HG03469 (cell line): ENCODE results near the gene DRAP1.

Experiments used
- ATAC-seq: cut with Tn5 transposase; IDR thresholded peaks from one replicate; pipeline ENCODE4 v1.9.1; 2021; ENCODE audit warnings: mild to moderate bottlenecking, moderate library complexity, moderate number of reproducible peaks; ENCODE audit not compliant: unreplicated experiment

The DRAP1 gene

GRCh38 chr11:65958774-65959420 lies 39.7 kb downstream of the DRAP1 start:
- ATAC-seq: no peak

- ATAC-seq: no peak
Observed at GRCh38 chr11:65960824-65961266, 41.6 kb downstream of the DRAP1 start.

- ATAC-seq: peak; percentile 82
Observed at GRCh38 chr11:65961267-65962140, 42.3 kb downstream of the DRAP1 start, which contains the start of gene SART1. Gene SART1 (plus strand): TSS chr11:65961734. CDS start chr11:65961781, 47 bp downstream.

- no peak for ATAC-seq
Observed at GRCh38 chr11:65962141-65962564, 42.9 kb downstream of the DRAP1 start.

- no peak for ATAC-seq
Observed at GRCh38 chr11:65964906-65965305, 45.7 kb downstream of the DRAP1 start.

- ATAC-seq: no peak
Observed at GRCh38 chr11:65965986-65966762, 46.9 kb downstream of the DRAP1 start.

GRCh38 chr11:65967329-65967934 lies 48.2 kb downstream of the DRAP1 start:
- no peak for ATAC-seq

- no peak for ATAC-seq
Observed at GRCh38 chr11:65968600-65969482, 49.6 kb downstream of the DRAP1 start.
